Mesothelial cell of epicardium (in vitro differentiated cells): ENCODE data around the gene PLK2. TPM values are rescaled to one million over a fixed set of nuclear protein-coding genes. Genes with fewer than 3 reads are reported as not detected.

Experiments used
- DNase-seq, 2 experiments: peaks; one replicate each; pipeline ENCODE4 v3.0.0; 2021; ENCODE audit warnings: low spot score in 2 of 2; ENCODE audit not compliant: unreplicated experiment in 2 of 2
- H3K27ac Mint-ChIP-seq: 2 replicates; pipeline ENCODE4 v1.8.0; 2021; ENCODE audit warnings: mixed read lengths
- H3K27me3 Mint-ChIP-seq: 2 replicates; pipeline ENCODE4 v1.8.0; 2021; ENCODE audit warnings: low read depth, mixed read lengths
- H3K36me3 Mint-ChIP-seq: 2 replicates; pipeline ENCODE4 v1.8.0; 2021; ENCODE audit warnings: mixed read lengths
- H3K4me1 Mint-ChIP-seq: 2 replicates; pipeline ENCODE4 v1.8.0; 2021; ENCODE audit warnings: mixed read lengths
- H3K4me3 Mint-ChIP-seq: 2 replicates; pipeline ENCODE4 v1.8.0; 2021; ENCODE audit warnings: mild to moderate bottlenecking, moderate library complexity, mixed read lengths
- H3K9me3 Mint-ChIP-seq: 2 replicates; pipeline ENCODE4 v1.8.0; 2021; ENCODE audit warnings: mixed read lengths
- total RNA-seq: library from RNA; stranded (reverse); gene quantifications from 3 replicates; pipeline ENCODE4 v1.2.1, GENCODE V29; 2021
- TF ChIP-seq, protein P1 (sequence below): fragments of 200-600 bp; sonication (generic); IDR thresholded peaks from one replicate; pipeline ENCODE4 v1.5.0; 2021; ENCODE audit warnings: antibody characterized with exemption; ENCODE audit not compliant: unreplicated experiment

PLK2 gene
- total RNA-seq, 1 donor from 2014 or later = 549 TPM

DNA sequence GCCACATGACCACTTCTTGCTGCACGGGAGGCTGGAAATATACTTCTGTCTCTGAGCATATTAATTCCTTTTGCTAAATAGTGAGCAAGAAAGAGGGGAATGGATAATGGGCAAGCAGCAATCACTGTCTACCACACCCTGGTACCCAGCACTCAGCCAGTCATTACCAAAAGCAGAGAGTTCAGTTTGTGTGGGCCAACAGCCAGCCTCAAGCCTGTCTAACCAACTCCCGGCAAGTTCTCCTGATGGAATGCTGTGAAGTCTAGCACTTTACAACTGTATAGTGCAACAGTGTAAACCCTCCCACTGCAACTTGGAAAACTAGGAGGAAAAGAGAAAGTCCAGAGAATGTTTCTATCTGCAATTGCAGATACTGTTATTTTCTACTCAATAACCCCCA lies 47.8 kb downstream of the PLK2 start:
- Mint-ChIP-seq H3K4me1 (peaks cover 62% of the 10 kb centered on the region), H3K4me3 (no peak overlapping the region), H3K27me3 (no peaks in the 10 kb centered on the region), H3K27ac (no peak overlapping the region), H3K9me3 (no peaks in the 10 kb centered on the region), H3K36me3 (no peaks in the 10 kb centered on the region)
- DNase-seq = no peak
- TF ChIP-seq, protein P1, sequence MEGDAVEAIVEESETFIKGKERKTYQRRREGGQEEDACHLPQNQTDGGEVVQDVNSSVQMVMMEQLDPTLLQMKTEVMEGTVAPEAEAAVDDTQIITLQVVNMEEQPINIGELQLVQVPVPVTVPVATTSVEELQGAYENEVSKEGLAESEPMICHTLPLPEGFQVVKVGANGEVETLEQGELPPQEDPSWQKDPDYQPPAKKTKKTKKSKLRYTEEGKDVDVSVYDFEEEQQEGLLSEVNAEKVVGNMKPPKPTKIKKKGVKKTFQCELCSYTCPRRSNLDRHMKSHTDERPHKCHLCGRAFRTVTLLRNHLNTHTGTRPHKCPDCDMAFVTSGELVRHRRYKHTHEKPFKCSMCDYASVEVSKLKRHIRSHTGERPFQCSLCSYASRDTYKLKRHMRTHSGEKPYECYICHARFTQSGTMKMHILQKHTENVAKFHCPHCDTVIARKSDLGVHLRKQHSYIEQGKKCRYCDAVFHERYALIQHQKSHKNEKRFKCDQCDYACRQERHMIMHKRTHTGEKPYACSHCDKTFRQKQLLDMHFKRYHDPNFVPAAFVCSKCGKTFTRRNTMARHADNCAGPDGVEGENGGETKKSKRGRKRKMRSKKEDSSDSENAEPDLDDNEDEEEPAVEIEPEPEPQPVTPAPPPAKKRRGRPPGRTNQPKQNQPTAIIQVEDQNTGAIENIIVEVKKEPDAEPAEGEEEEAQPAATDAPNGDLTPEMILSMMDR = no peak

GRCh38 chr5:58411372-58411771 lies 48.5 kb downstream of the PLK2 start:
- peaks cover 65% of the 10 kb centered on the region for H3K4me1 Mint-ChIP-seq
- H3K27ac Mint-ChIP-seq = peak overlapping the region; percentile 92
- H3K9me3 Mint-ChIP-seq = no peaks in the 10 kb centered on the region
- no peaks in the 10 kb centered on the region for H3K36me3 Mint-ChIP-seq
- H3K27me3 Mint-ChIP-seq = no peaks in the 10 kb centered on the region
- no peak overlapping the region for H3K4me3 Mint-ChIP-seq
- DNase-seq = no peak
- TF ChIP-seq, protein P1 = no peak

DNA sequence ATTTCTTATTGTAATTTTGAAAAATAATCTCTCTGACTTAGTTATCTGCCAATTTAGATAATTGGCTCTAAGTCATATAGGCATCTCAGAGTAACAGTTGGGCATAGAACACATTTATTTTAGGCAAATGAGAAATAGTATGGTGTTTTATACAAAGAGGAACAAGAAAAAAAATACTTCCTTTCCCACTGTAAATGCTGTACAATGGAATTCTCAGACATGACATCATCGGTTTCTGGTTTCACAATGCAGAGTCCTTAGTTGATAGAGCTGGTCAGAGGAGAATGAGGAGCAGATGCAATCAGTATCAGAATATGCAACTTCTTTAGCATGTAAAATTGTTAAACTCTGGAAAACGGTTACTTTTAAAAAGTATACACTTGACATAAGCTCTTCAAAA lies 49.4 kb downstream of the PLK2 start:
- no peaks in the 10 kb centered on the region for H3K9me3 Mint-ChIP-seq
- H3K27ac Mint-ChIP-seq = peak overlapping the region; percentile 92
- no peaks in the 10 kb centered on the region for H3K36me3 Mint-ChIP-seq
- no peaks in the 10 kb centered on the region for H3K27me3 Mint-ChIP-seq
- peaks cover 65% of the 10 kb centered on the region for H3K4me1 Mint-ChIP-seq
- TF ChIP-seq, protein P1 = no peak
- H3K4me3 Mint-ChIP-seq = no peak overlapping the region
- no peak for DNase-seq

- Mint-ChIP-seq H3K9me3 (peaks cover 4% of the 10 kb centered on the region), H3K27me3 (no peaks in the 10 kb centered on the region), H3K27ac (peak overlapping the region; percentile 81), H3K4me1 (peaks cover 56% of the 10 kb centered on the region), H3K36me3 (no peaks in the 10 kb centered on the region), H3K4me3 (no peak overlapping the region)
- no peak for DNase-seq
- TF ChIP-seq, protein P1 = no peak
Measured at GRCh38 chr5:58407042-58407719, 52.7 kb downstream of the PLK2 start.

DNA sequence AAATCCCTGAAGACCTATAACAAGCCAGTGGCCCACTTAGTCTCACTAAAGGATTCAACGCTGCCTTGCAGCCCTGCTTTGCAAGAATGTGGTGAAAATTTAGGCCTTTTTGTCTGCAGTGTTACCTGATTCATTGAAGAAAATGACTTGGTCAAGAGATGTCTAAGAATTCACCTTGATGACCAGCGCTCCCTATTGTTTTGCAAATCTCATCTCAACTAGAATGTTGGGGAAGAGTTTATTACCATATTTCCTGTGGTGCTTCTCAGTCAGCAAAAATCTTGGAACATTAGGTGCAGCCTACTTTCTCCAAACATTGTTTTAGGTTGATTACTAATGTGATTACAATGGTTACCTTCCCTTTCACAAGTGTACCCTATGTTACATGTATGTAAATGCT lies 53.5 kb downstream of the PLK2 start:
- Mint-ChIP-seq H3K27me3 (no peaks in the 10 kb centered on the region), H3K36me3 (no peaks in the 10 kb centered on the region), H3K9me3 (peaks cover 4% of the 10 kb centered on the region), H3K4me3 (no peak overlapping the region), H3K4me1 (peaks cover 48% of the 10 kb centered on the region), H3K27ac (no peak overlapping the region)
- no peak for DNase-seq
- TF ChIP-seq, protein P1 = no peak
